PFSK-1 (cell line): ENCODE data around the gene SLC2A1.

Experiments
- FOXP2 ChIP-seq: optimal IDR thresholded peaks from 2 replicates; pipeline ENCODE3; 2011; ENCODE audit warnings: borderline replicate concordance, control low read depth, inconsistent platforms; ENCODE audit not compliant: insufficient read depth; ENCODE audit errors: extremely low read length, extremely low read depth
- POLR2AphosphoS5 ChIP-seq: IDR thresholded peaks from 2 replicates; pipeline ENCODE4 v1.6.1; 2012; ENCODE audit warnings: low read depth, mild to moderate bottlenecking, control low read depth, low read length, moderate library complexity
- REST ChIP-seq, 2 experiments: IDR thresholded peaks; 2 replicates each; pipeline versions ENCODE4 v1.6.1 to v1.8.0; 2011 to 2012; ENCODE audit warnings: low read depth in 2 of 2, low read length in 2 of 2, control low read depth in 1 of 2, inconsistent platforms in 1 of 2, mild to moderate bottlenecking in 1 of 2, moderate library complexity in 1 of 2; ENCODE audit not compliant: insufficient read depth in 1 of 2
- SIN3A ChIP-seq: IDR thresholded peaks from 2 replicates; pipeline ENCODE4 v1.6.1; 2012; ENCODE audit warnings: mild to moderate bottlenecking, low read length, moderate library complexity, borderline replicate concordance; ENCODE audit not compliant: insufficient read depth
- TAF1 ChIP-seq: IDR thresholded peaks from 2 replicates; pipeline ENCODE4 v1.6.1; 2012; ENCODE audit warnings: low read length, control low read depth, borderline replicate concordance; ENCODE audit not compliant: insufficient read depth

Gene SLC2A1

GRCh38 chr1:42955311-42956063, 3.2 kb downstream of the SLC2A1 start:
- TF ChIP-seq TAF1 = no peak
- TF ChIP-seq FOXP2 = no peak
- TF ChIP-seq REST (IDR thresholded peaks at IDR 0.05; ENCODE audit: insufficient read depth in 1 of 2, low read depth in 2 of 2, low read length in 2 of 2) = no peak
- no peak for TF ChIP-seq POLR2AphosphoS5
- no peak for TF ChIP-seq SIN3A

GRCh38 chr1:42953182-42954180, 5.2 kb downstream of the SLC2A1 start:
- no peak for TF ChIP-seq REST (IDR thresholded peaks at IDR 0.05; ENCODE audit: insufficient read depth in 1 of 2, low read depth in 2 of 2, low read length in 2 of 2)
- TF ChIP-seq TAF1 = no peak
- TF ChIP-seq POLR2AphosphoS5 = no peak
- no peak for TF ChIP-seq SIN3A
- no peak for TF ChIP-seq FOXP2

- TF ChIP-seq FOXP2 (no peak), REST (IDR thresholded peaks at IDR 0.05; ENCODE audit: insufficient read depth in 1 of 2, low read depth in 2 of 2, low read length in 2 of 2) (no peak), POLR2AphosphoS5 (no peak), TAF1 (no peak)
Measured at GRCh38 chr1:42952303-42953001, 6.2 kb downstream of the SLC2A1 start.

GRCh38 chr1:42951588-42951987, 7.1 kb downstream of the SLC2A1 start:
- TF ChIP-seq FOXP2 (no peak), POLR2AphosphoS5 (no peak), SIN3A (no peak), REST (IDR thresholded peaks at IDR 0.05; ENCODE audit: insufficient read depth in 1 of 2, low read depth in 2 of 2, low read length in 2 of 2) (no peak), TAF1 (no peak)
